Gastrocnemius medialis (tissue), 4 donors: Measurements from ENCODE around the gene NXPE2. TPM values are rescaled to one million over a fixed set of nuclear protein-coding genes. Genes with fewer than 3 reads are reported as not detected.
"Not testable (repeated sequence)": the region's sequence is repeated elsewhere in the genome, so short reads cannot be mapped to it uniquely, and the experiment has no call there.

ENCODE experiments used
- ATAC-seq, 2 donors: fragments of 150-250 bp; one replicate each; pipeline ENCODE4 v1.9.1; 2016
- DNase-seq, 2 donors: peaks; one replicate each; pipeline ENCODE4 v3.0.0-alpha.2; 2019
- H3K27ac ChIP-seq, 4 donors: fragments of 200-600 bp; sonication (generic); 1 replicate in 1 of 4; 2 replicates in 3 of 4; pipeline ENCODE4 v1.5.1; 2016 to 2018; ENCODE audit warnings: mild to moderate bottlenecking in 2 of 4, moderate library complexity in 1 of 4
- H3K27me3 ChIP-seq, 3 donors: fragments of 200-600 bp; sonication (generic) in 2 of 3; 1 replicate in 1 of 3; 2 replicates in 2 of 3; pipeline versions ENCODE4 v1.5.1 to v1.6.0; 2016 to 2019; ENCODE audit warnings: mild to moderate bottlenecking in 1 of 3, moderate library complexity in 1 of 3
- H3K36me3 ChIP-seq, 2 donors: fragments of 200-600 bp; sonication (generic) in 1 of 2; one replicate each; pipeline ENCODE4 v1.5.1; 2017 to 2018
- H3K4me1 ChIP-seq, 2 donors: fragments of 200-600 bp; sonication (generic) in 1 of 2; one replicate each; pipeline ENCODE4 v1.5.1; 2016 to 2017; ENCODE audit warnings: mild to moderate bottlenecking in 2 of 2
- H3K4me3 ChIP-seq, 4 donors: fragments of 200-600 bp; sonication (generic) in 3 of 4; 1 replicate in 1 of 4; 2 replicates in 3 of 4; pipeline ENCODE4 v1.5.1; 2016 to 2019; ENCODE audit warnings: mild to moderate bottlenecking in 2 of 4
- H3K9me3 ChIP-seq, 3 donors: fragments of 200-600 bp; sonication (generic) in 2 of 3; 1 replicate in 1 of 3; 2 replicates in 2 of 3; pipeline ENCODE4 v1.5.1; 2016 to 2019
- CTCF ChIP-seq, 5 experiments: fragments of 450-650 bp in 3 of 5; fragments of 200-600 bp in 2 of 5; sonication (generic) in 2 of 5; IDR thresholded peaks in 4 of 5; conservative IDR thresholded peaks in 1 of 5; 1 replicate in 4 of 5; 2 replicates in 1 of 5; pipeline ENCODE4 v1.5.1; 2016 to 2019; ENCODE audit warnings: antibody characterized with exemption in 5 of 5, mild to moderate bottlenecking in 3 of 5, moderate library complexity in 3 of 5
- POLR2A ChIP-seq, 2 donors: fragments of 450-650 bp; IDR thresholded peaks; one replicate each; pipeline ENCODE4 v1.6.1; 2017; ENCODE audit warnings: antibody characterized with exemption in 2 of 2, mild to moderate bottlenecking in 2 of 2, moderate library complexity in 2 of 2
- in situ Hi-C, 4 donors: fragments of 200-750 bp; cut with MboI; loops; one replicate each; pipeline versions ENCODE4 v1.15.0 to v1.8.0; 2017; ENCODE audit warnings: low sequenced_read_pairs in 4 of 4
- intact Hi-C: fragments of 100-400 bp; cut with DNase I; formaldehyde crosslinking; loops from one replicate; pipeline ENCODE4 v1.15.1; 2023; ENCODE audit warnings: low total_unique reads
- total RNA-seq, 4 donors: library from RNA; depleted of rRNA; stranded (reverse); fragments of >200 nt; gene quantifications; one replicate each; pipeline versions ENCODE4 v1.1.0 to v1.2.3, GENCODE V29; 2016

NXPE2 gene
- total RNA-seq = under 1 TPM in 1 of 4 donors, not detected in 3; 0.24 TPM

GRCh38 chr11:114678125-114679036 is at the start of gene NXPE2:
TSS of gene NXPE2 (plus strand) at chr11:114678527. CDS start at chr11:114678576, 49 bp downstream.
- H3K27me3 ChIP-seq = no peaks in the 10 kb centered on the region
- H3K4me1 ChIP-seq = no peaks in the 10 kb centered on the region
- intact Hi-C loops (no loop called here), in situ Hi-C loops (no loop called here)
- H3K9me3 ChIP-seq = no peaks in the 10 kb centered on the region
- ATAC-seq = no peak
- no peaks in the 10 kb centered on the region for H3K36me3 ChIP-seq
- no peak for DNase-seq
- no peak within 1 kb of the TSS for H3K4me3 ChIP-seq
- no peak within 1 kb of the TSS for H3K27ac ChIP-seq
- TF ChIP-seq POLR2A (IDR thresholded peaks at IDR 0.05) (no peak), CTCF (IDR thresholded peaks at IDR 0.05 in 4 of 5, conservative IDR thresholded peaks at IDR 0.05 in 1 of 5) (no peak)

GRCh38 chr11:114631445-114631965 is 46.8 kb upstream of the NXPE2 start:
- ATAC-seq, in situ Hi-C loops, H3K9me3 ChIP-seq, intact Hi-C loops, H3K4me1 ChIP-seq, H3K36me3 ChIP-seq, H3K27me3 ChIP-seq, H3K4me3 ChIP-seq, H3K27ac ChIP-seq, DNase-seq: not testable (repeated sequence)

DNA sequence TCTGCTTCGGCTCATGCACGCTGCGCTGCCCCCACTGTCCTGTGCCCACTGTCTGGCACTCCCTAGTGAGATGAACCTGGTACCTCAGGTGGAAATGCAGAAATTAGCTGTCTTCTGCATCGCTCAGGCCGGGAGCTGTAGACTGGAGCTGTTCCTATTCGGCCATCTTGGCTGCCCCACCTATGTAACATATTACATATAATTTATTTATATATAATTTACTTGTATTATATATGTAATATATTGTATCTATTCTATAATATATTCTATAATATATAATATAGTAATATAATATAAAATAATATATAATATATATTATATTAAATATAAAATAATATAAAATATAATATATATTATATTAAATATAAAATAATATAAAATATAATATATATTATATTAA is 38.9 kb upstream of the NXPE2 start:
- intact Hi-C loops, in situ Hi-C loops: not testable (repeated sequence)

DNA sequence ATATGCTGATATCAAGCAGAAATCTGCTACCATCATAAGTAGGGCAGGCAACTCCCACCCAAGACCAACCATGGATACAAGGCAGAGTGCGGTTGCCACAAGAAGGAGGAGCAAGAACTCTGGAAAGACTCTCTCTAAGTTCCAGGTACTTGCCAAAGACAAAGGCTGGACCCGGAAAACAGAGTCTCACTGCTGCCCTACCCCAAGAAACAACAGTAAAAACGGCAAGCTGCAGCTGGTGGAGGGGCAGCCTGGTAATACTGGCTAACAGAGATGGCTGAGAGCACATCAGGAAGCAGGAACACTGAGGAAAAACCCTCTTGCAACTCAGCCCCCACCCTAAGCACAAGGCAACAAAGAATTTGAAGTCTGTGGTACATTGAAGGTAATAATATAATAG is 27.7 kb upstream of the NXPE2 start:
- Histone ChIP-seq H3K27ac (no peak overlapping the region), H3K27me3 (no peaks in the 10 kb centered on the region), H3K4me1 (no peaks in the 10 kb centered on the region), H3K4me3 (no peak overlapping the region), H3K9me3 (no peaks in the 10 kb centered on the region), H3K36me3 (no peaks in the 10 kb centered on the region)
- in situ Hi-C loops = no loop called here
- ATAC-seq (no peak), DNase-seq (no peak)
- TF ChIP-seq CTCF (IDR thresholded peaks at IDR 0.05 in 4 of 5, conservative IDR thresholded peaks at IDR 0.05 in 1 of 5) = no peak
- intact Hi-C loops = no loop called here

More for the DNA sequence above, 38.9 kb upstream of the NXPE2 start:
- not testable (repeated sequence) for H3K4me3 ChIP-seq, H3K27ac ChIP-seq, H3K27me3 ChIP-seq, DNase-seq, H3K4me1 ChIP-seq, ATAC-seq, H3K36me3 ChIP-seq, H3K9me3 ChIP-seq

GRCh38 chr11:114651145-114651718 is 27.1 kb upstream of the NXPE2 start:
- no peaks in the 10 kb centered on the region for H3K4me1 ChIP-seq
- no peak overlapping the region for H3K4me3 ChIP-seq
- in situ Hi-C loops = no loop called here
- no peak for DNase-seq
- H3K36me3 ChIP-seq = no peaks in the 10 kb centered on the region
- H3K9me3 ChIP-seq = no peaks in the 10 kb centered on the region
- intact Hi-C loops = no loop called here
- TF ChIP-seq POLR2A (IDR thresholded peaks at IDR 0.05) = no peak
- TF ChIP-seq CTCF (IDR thresholded peaks at IDR 0.05 in 4 of 5, conservative IDR thresholded peaks at IDR 0.05 in 1 of 5) = no peak
- no peaks in the 10 kb centered on the region for H3K27me3 ChIP-seq
- H3K27ac ChIP-seq = no peak overlapping the region
- ATAC-seq = no peak
